Type B pancreatic cell (in vitro differentiated cells): ENCODE data around the gene FLT3LG. TPM values are rescaled to one million over a fixed set of nuclear protein-coding genes. Genes with fewer than 3 reads are reported as not detected.

ENCODE experiments used
- DNase-seq: peaks from one replicate; pipeline ENCODE4 v3.0.0; 2021; ENCODE audit warnings: mixed read lengths; ENCODE audit not compliant: unreplicated experiment; ENCODE audit errors: extremely low spot score
- H3K27ac Mint-ChIP-seq: 2 replicates; pipeline ENCODE4 v1.8.0; 2021; ENCODE audit warnings: mild to moderate bottlenecking, mixed read lengths
- H3K27me3 Mint-ChIP-seq: 2 replicates; pipeline ENCODE4 v1.8.0; 2021; ENCODE audit warnings: mixed read lengths
- H3K36me3 Mint-ChIP-seq: 2 replicates; pipeline ENCODE4 v1.8.0; 2021; ENCODE audit warnings: mixed read lengths
- H3K4me1 Mint-ChIP-seq: one replicate; pipeline ENCODE4 v1.8.0; 2021; ENCODE audit warnings: mixed read lengths; ENCODE audit not compliant: unreplicated experiment
- H3K4me3 Mint-ChIP-seq: 2 replicates; pipeline ENCODE4 v1.8.0; 2021; ENCODE audit warnings: mild to moderate bottlenecking, mixed read lengths
- H3K9me3 Mint-ChIP-seq: 2 replicates; pipeline ENCODE4 v1.8.0; 2021; ENCODE audit warnings: mixed read lengths
- CTCF ChIP-seq: fragments of 200-600 bp; sonication (generic); conservative IDR thresholded peaks from 2 replicates; pipeline ENCODE4 v1.5.0; 2021; ENCODE audit warnings: antibody characterized with exemption, mild to moderate bottlenecking
- total RNA-seq: library from RNA; stranded (reverse); gene quantifications from 2 replicates; pipeline ENCODE4 v1.2.1, GENCODE V29; 2021; ENCODE audit warnings: low replicate concordance

The FLT3LG gene
- total RNA-seq, 1 donor from 2014 or later = 2.0 TPM

GRCh38 chr19:49433240-49433901 is 40.6 kb upstream of the FLT3LG start:
- no peak for DNase-seq
- Mint-ChIP-seq H3K4me3 (no peak overlapping the region), H3K9me3 (no peaks in the 10 kb centered on the region), H3K27ac (no peak overlapping the region), H3K4me1 (peaks cover 10% of the 10 kb centered on the region), H3K36me3 (no peaks in the 10 kb centered on the region), H3K27me3 (peaks cover 92% of the 10 kb centered on the region)
- no peak for TF ChIP-seq CTCF

- H3K27me3 Mint-ChIP-seq = peaks cover 93% of the 10 kb centered on the region
- no peak for DNase-seq
- TF ChIP-seq CTCF = no peak
- no peaks in the 10 kb centered on the region for H3K9me3 Mint-ChIP-seq
- H3K4me3 Mint-ChIP-seq = no peak overlapping the region
- H3K4me1 Mint-ChIP-seq = no peaks in the 10 kb centered on the region
- no peak overlapping the region for H3K27ac Mint-ChIP-seq
- no peaks in the 10 kb centered on the region for H3K36me3 Mint-ChIP-seq
These were observed 39.0 kb upstream of the FLT3LG start for GRCh38 chr19:49434907-49435583.

GRCh38 chr19:49435670-49436069 is 38.3 kb upstream of the FLT3LG start:
- Mint-ChIP-seq H3K36me3 (no peaks in the 10 kb centered on the region), H3K9me3 (no peaks in the 10 kb centered on the region), H3K4me1 (peaks cover 3% of the 10 kb centered on the region), H3K4me3 (no peak overlapping the region), H3K27me3 (peaks cover 93% of the 10 kb centered on the region), H3K27ac (no peak overlapping the region)
- DNase-seq = no peak
- TF ChIP-seq CTCF = no peak

GRCh38 chr19:49436381-49437017 is 37.5 kb upstream of the FLT3LG start:
- DNase-seq = no peak

GRCh38 chr19:49437231-49437630 is 36.8 kb upstream of the FLT3LG start:
- Mint-ChIP-seq H3K4me3 (no peak overlapping the region), H3K27me3 (peaks cover 96% of the 10 kb centered on the region), H3K4me1 (peaks cover 13% of the 10 kb centered on the region), H3K9me3 (no peaks in the 10 kb centered on the region), H3K36me3 (no peaks in the 10 kb centered on the region), H3K27ac (no peak overlapping the region)
- no peak for DNase-seq
- TF ChIP-seq CTCF = no peak

More at GRCh38 chr19:49436381-49437017, 37.5 kb upstream of the FLT3LG start:
- H3K4me1 Mint-ChIP-seq = peaks cover 6% of the 10 kb centered on the region
- no peaks in the 10 kb centered on the region for H3K9me3 Mint-ChIP-seq
- H3K27ac Mint-ChIP-seq = no peak overlapping the region
- peaks cover 93% of the 10 kb centered on the region for H3K27me3 Mint-ChIP-seq
- no peaks in the 10 kb centered on the region for H3K36me3 Mint-ChIP-seq
- H3K4me3 Mint-ChIP-seq = no peak overlapping the region
- no peak for TF ChIP-seq CTCF
